HL-60/S4 treated with retinoic acid at 250 ng/mL for 4 days and 3 days (cell line): ENCODE data around the gene CREM.
"Not testable (repeated sequence)": the region's sequence is repeated elsewhere in the genome, so short reads cannot be mapped to it uniquely, and the experiment has no call there.

Experiments used
- in situ Hi-C: fragments of 300-500 bp; cut with MboI; formaldehyde crosslinking; loops from 2 replicates; pipeline ENCODE4 v1.7.0; 2022; ENCODE audit warnings: low sequenced_read_pairs

Gene CREM

GRCh38 chr10:35126530-35127288 lies at the start of gene CREM:
CREM (plus strand) TSS chr10:35126846; CDS start chr10:35137836, 10,990 bp downstream.
- in situ Hi-C loops = no loop called here

- in situ Hi-C loops = no loop called here
Measured at GRCh38 chr10:35079265-35079664, 47.4 kb upstream of the CREM start.

GRCh38 chr10:35079763-35080162 lies 46.9 kb upstream of the CREM start:
- in situ Hi-C loops = no loop called here

- in situ Hi-C loops = not testable (repeated sequence)
Measured at GRCh38 chr10:35080261-35080660, 46.4 kb upstream of the CREM start.

- in situ Hi-C loops = no loop called here
Measured at GRCh38 chr10:35083242-35083641, 43.4 kb upstream of the CREM start.

GRCh38 chr10:35089611-35090161 lies 37.0 kb upstream of the CREM start:
- in situ Hi-C loops = no loop called here

- in situ Hi-C loops = no loop called here
Measured at GRCh38 chr10:35090162-35090954, 36.3 kb upstream of the CREM start, which contains the start of gene CUL2. CUL2 (minus strand) TSS chr10:35090341; CDS start chr10:35071317, 19,024 bp downstream.

GRCh38 chr10:35091994-35092790 lies 34.5 kb upstream of the CREM start:
- in situ Hi-C loops = no loop called here

- in situ Hi-C loops = no loop called here
Measured at GRCh38 chr10:35092851-35093250, 33.8 kb upstream of the CREM start.

GRCh38 chr10:35096312-35096711 lies 30.3 kb upstream of the CREM start:
- in situ Hi-C loops = no loop called here

GRCh38 chr10:35097510-35097909 lies 29.1 kb upstream of the CREM start:
- in situ Hi-C loops = no loop called here

- in situ Hi-C loops = loop anchor here (25.0 kb wide), 1 partner anchor 108 kb away; no protein-coding TSS in a partner anchor
Measured at GRCh38 chr10:35103882-35104281, 22.8 kb upstream of the CREM start.

- in situ Hi-C loops = loop anchor here (25.0 kb wide), 1 partner anchor 100 kb away; no protein-coding TSS in a partner anchor
Measured at GRCh38 chr10:35112571-35112970, 14.1 kb upstream of the CREM start.

- in situ Hi-C loops = loop anchor here (25.0 kb wide), 1 partner anchor 93 kb away; no protein-coding TSS in a partner anchor
Measured at GRCh38 chr10:35119378-35119777, 7.3 kb upstream of the CREM start.

- in situ Hi-C loops = loop anchor here (25.0 kb wide), 1 partner anchor 88 kb away; no protein-coding TSS in a partner anchor
Measured at GRCh38 chr10:35124540-35124939, 2.1 kb upstream of the CREM start.

- in situ Hi-C loops = no loop called here
Measured at GRCh38 chr10:35126062-35126529, 550 bp upstream of the CREM start.

GRCh38 chr10:35127289-35127891 lies 744 bp downstream of the CREM start:
- in situ Hi-C loops = no loop called here

- in situ Hi-C loops = no loop called here
Measured at GRCh38 chr10:35129185-35129674, 2.6 kb downstream of the CREM start.

- in situ Hi-C loops = no loop called here
Measured at GRCh38 chr10:35130663-35131062, 4.0 kb downstream of the CREM start.

- in situ Hi-C loops = no loop called here
Measured at GRCh38 chr10:35132727-35133126, 6.1 kb downstream of the CREM start.
